ENCODE measurements around the gene FAM200C.

GRCh38 chr5:160418561-160419457 lies 19.0 kb upstream of the FAM200C start, which contains the start of gene SLU7:
- TF ChIP-seq SMARCB1 (IDR thresholded peaks at IDR 0.05; ENCODE audit: insufficient read length, low read depth) = no peak
- no peak for TF ChIP-seq RCOR1 (IDR thresholded peaks at IDR 0.05; ENCODE audit: borderline replicate concordance in 1 of 2, low read depth in 2 of 2, low read length in 2 of 2)
- peak; percentile 89 for TF ChIP-seq POLR2A (conservative IDR thresholded peaks at IDR 0.05)
- peak; percentile 89 for TF ChIP-seq POLR2AphosphoS5 (IDR thresholded peaks at IDR 0.05; ENCODE audit: control insufficient read depth, insufficient read depth, low read depth, low read length)
- peak; percentile 41; the same call in 1 of the 2 replicates for TF ChIP-seq ATF7 (IDR thresholded peaks at IDR 0.05)
- no peak for TF ChIP-seq CTCF (IDR thresholded peaks at IDR 0.05 in 2 of 3, conservative IDR thresholded peaks at IDR 0.05 in 1 of 3; ENCODE audit: insufficient read depth in 2 of 3, low read depth in 1 of 3, low read length in 3 of 3)
- no peak for TF ChIP-seq ZBED1 (IDR thresholded peaks at IDR 0.05)
- no peak for TF ChIP-seq ZNF146 (CRISPR knock-in tag; IDR thresholded peaks at IDR 0.05; ENCODE audit: unreplicated experiment)

Data from K562 (cell line).